Activated T-helper 17 cell treated with anti-CD3 and anti-CD28 coated beads, Interleukin-2, amount 50 U/mL, for 72 hours (primary cell): ENCODE measurements around the gene ZNF521. TPM values are rescaled to one million over a fixed set of nuclear protein-coding genes. Genes with fewer than 3 reads are reported as not detected.

Experiments
- ATAC-seq: fragments of 150-1000 bp; cut with Tn5 transposase; replicated peaks from 2 replicates; pipeline ENCODE4 v1.10.0; 2021; ENCODE audit warnings: mild to moderate bottlenecking, moderate library complexity
- H3K27ac Mint-ChIP-seq: one replicate; pipeline ENCODE4 v1.8.0; 2022; ENCODE audit warnings: mixed read lengths
- H3K27me3 Mint-ChIP-seq: one replicate; pipeline ENCODE4 v1.8.0; 2022; ENCODE audit warnings: mixed read lengths
- H3K36me3 Mint-ChIP-seq: one replicate; pipeline ENCODE4 v1.8.0; 2022; ENCODE audit warnings: low read depth, mild to moderate bottlenecking, mixed read lengths
- H3K4me1 Mint-ChIP-seq: one replicate; pipeline ENCODE4 v1.8.0; 2022; ENCODE audit warnings: mixed read lengths
- H3K4me3 Mint-ChIP-seq: one replicate; pipeline ENCODE4 v1.8.0; 2022; ENCODE audit warnings: mild to moderate bottlenecking, mixed read lengths
- H3K9me3 Mint-ChIP-seq: one replicate; pipeline ENCODE4 v1.8.0; 2022; ENCODE audit warnings: mixed read lengths
- total RNA-seq, 2 donors: library from RNA; stranded (reverse); gene quantifications; one replicate each; pipeline ENCODE4 v1.2.3, GENCODE V29; 2022

Gene ZNF521
- total RNA-seq, 2 donors from 2014 or later = not detected

- Mint-ChIP-seq H3K9me3 (no peaks in the 10 kb centered on the region), H3K27ac (no peak overlapping the region), H3K27me3 (no peaks in the 10 kb centered on the region), H3K4me3 (no peak overlapping the region), H3K36me3 (no peaks in the 10 kb centered on the region), H3K4me1 (no peaks in the 10 kb centered on the region)
- ATAC-seq = no peak
Measured at GRCh38 chr18:25289001-25289631, 62.9 kb downstream of the ZNF521 start.

- no peak overlapping the region for H3K4me3 Mint-ChIP-seq
- no peaks in the 10 kb centered on the region for H3K27me3 Mint-ChIP-seq
- no peaks in the 10 kb centered on the region for H3K36me3 Mint-ChIP-seq
- no peak for ATAC-seq
- H3K27ac Mint-ChIP-seq = no peak overlapping the region
- H3K4me1 Mint-ChIP-seq = no peaks in the 10 kb centered on the region
- H3K9me3 Mint-ChIP-seq = no peaks in the 10 kb centered on the region
Measured at GRCh38 chr18:25288340-25288938, 63.5 kb downstream of the ZNF521 start.

- ATAC-seq = no peak
- Mint-ChIP-seq H3K36me3 (no peaks in the 10 kb centered on the region), H3K9me3 (no peaks in the 10 kb centered on the region), H3K4me3 (no peak overlapping the region), H3K27ac (no peak overlapping the region), H3K27me3 (peaks cover 1% of the 10 kb centered on the region), H3K4me1 (no peaks in the 10 kb centered on the region)
Measured at GRCh38 chr18:25287106-25287505, 64.9 kb downstream of the ZNF521 start.

GRCh38 chr18:25284861-25285550 is 67.0 kb downstream of the ZNF521 start:
- H3K4me1 Mint-ChIP-seq = no peaks in the 10 kb centered on the region
- ATAC-seq = no peak
- H3K27me3 Mint-ChIP-seq = peaks cover 4% of the 10 kb centered on the region
- H3K36me3 Mint-ChIP-seq = no peaks in the 10 kb centered on the region
- no peak overlapping the region for H3K27ac Mint-ChIP-seq
- no peak overlapping the region for H3K4me3 Mint-ChIP-seq
- H3K9me3 Mint-ChIP-seq = no peaks in the 10 kb centered on the region

- no peaks in the 10 kb centered on the region for H3K36me3 Mint-ChIP-seq
- peaks cover 4% of the 10 kb centered on the region for H3K27me3 Mint-ChIP-seq
- no peak overlapping the region for H3K4me3 Mint-ChIP-seq
- H3K27ac Mint-ChIP-seq = no peak overlapping the region
- ATAC-seq = no peak
- H3K4me1 Mint-ChIP-seq = no peaks in the 10 kb centered on the region
- H3K9me3 Mint-ChIP-seq = no peaks in the 10 kb centered on the region
Measured at GRCh38 chr18:25284281-25284680, 67.7 kb downstream of the ZNF521 start.

- H3K27me3 Mint-ChIP-seq = peaks cover 4% of the 10 kb centered on the region
- H3K36me3 Mint-ChIP-seq = no peaks in the 10 kb centered on the region
- ATAC-seq = no peak
- H3K4me3 Mint-ChIP-seq = no peak overlapping the region
- H3K27ac Mint-ChIP-seq = no peak overlapping the region
- H3K9me3 Mint-ChIP-seq = no peaks in the 10 kb centered on the region
- no peaks in the 10 kb centered on the region for H3K4me1 Mint-ChIP-seq
Measured at GRCh38 chr18:25283781-25284180, 68.2 kb downstream of the ZNF521 start.

GRCh38 chr18:25282896-25283703 is 68.9 kb downstream of the ZNF521 start:
- H3K27me3 Mint-ChIP-seq = peaks cover 4% of the 10 kb centered on the region
- ATAC-seq = no peak
- no peaks in the 10 kb centered on the region for H3K9me3 Mint-ChIP-seq
- no peak overlapping the region for H3K4me3 Mint-ChIP-seq
- H3K36me3 Mint-ChIP-seq = no peaks in the 10 kb centered on the region
- no peak overlapping the region for H3K27ac Mint-ChIP-seq
- H3K4me1 Mint-ChIP-seq = no peaks in the 10 kb centered on the region

GRCh38 chr18:25282282-25282681 is 69.7 kb downstream of the ZNF521 start:
- Mint-ChIP-seq H3K27me3 (peaks cover 4% of the 10 kb centered on the region), H3K36me3 (no peaks in the 10 kb centered on the region), H3K4me3 (no peak overlapping the region), H3K9me3 (no peaks in the 10 kb centered on the region), H3K27ac (no peak overlapping the region), H3K4me1 (no peaks in the 10 kb centered on the region)
- ATAC-seq = no peak

GRCh38 chr18:25281556-25281955 is 70.4 kb downstream of the ZNF521 start:
- no peaks in the 10 kb centered on the region for H3K4me1 Mint-ChIP-seq
- H3K36me3 Mint-ChIP-seq = no peaks in the 10 kb centered on the region

GRCh38 chr18:25279961-25280360 is 72.0 kb downstream of the ZNF521 start:
- Mint-ChIP-seq H3K9me3 (no peaks in the 10 kb centered on the region), H3K4me3 (no peak overlapping the region)
- ATAC-seq = no peak

More at GRCh38 chr18:25281556-25281955, 70.4 kb downstream of the ZNF521 start:
- Mint-ChIP-seq H3K4me3 (no peak overlapping the region), H3K27ac (no peak overlapping the region), H3K9me3 (no peaks in the 10 kb centered on the region), H3K27me3 (peaks cover 4% of the 10 kb centered on the region)
- ATAC-seq = no peak

GRCh38 chr18:25279556-25279955 is 72.4 kb downstream of the ZNF521 start:
- Mint-ChIP-seq H3K9me3 (no peaks in the 10 kb centered on the region), H3K4me1 (no peaks in the 10 kb centered on the region), H3K27ac (no peak overlapping the region), H3K4me3 (no peak overlapping the region), H3K27me3 (peaks cover 4% of the 10 kb centered on the region), H3K36me3 (no peaks in the 10 kb centered on the region)
- ATAC-seq = no peak

More at GRCh38 chr18:25279961-25280360, 72.0 kb downstream of the ZNF521 start:
- Mint-ChIP-seq H3K27ac (no peak overlapping the region), H3K27me3 (peaks cover 4% of the 10 kb centered on the region), H3K36me3 (no peaks in the 10 kb centered on the region), H3K4me1 (no peaks in the 10 kb centered on the region)

- ATAC-seq = no peak
- H3K27me3 Mint-ChIP-seq = peaks cover 4% of the 10 kb centered on the region
- H3K4me1 Mint-ChIP-seq = no peaks in the 10 kb centered on the region
Measured at GRCh38 chr18:25279133-25279532, 72.8 kb downstream of the ZNF521 start.

GRCh38 chr18:25278394-25278793 is 73.6 kb downstream of the ZNF521 start:
- Mint-ChIP-seq H3K27ac (no peak overlapping the region), H3K36me3 (no peaks in the 10 kb centered on the region), H3K27me3 (peaks cover 4% of the 10 kb centered on the region), H3K4me1 (no peaks in the 10 kb centered on the region), H3K9me3 (no peaks in the 10 kb centered on the region), H3K4me3 (no peak overlapping the region)
- ATAC-seq = no peak

More at GRCh38 chr18:25279133-25279532, 72.8 kb downstream of the ZNF521 start:
- Mint-ChIP-seq H3K36me3 (no peaks in the 10 kb centered on the region), H3K27ac (no peak overlapping the region), H3K4me3 (no peak overlapping the region), H3K9me3 (no peaks in the 10 kb centered on the region)

- H3K4me3 Mint-ChIP-seq = no peak overlapping the region
- H3K27ac Mint-ChIP-seq = no peak overlapping the region
- no peaks in the 10 kb centered on the region for H3K36me3 Mint-ChIP-seq
- no peaks in the 10 kb centered on the region for H3K9me3 Mint-ChIP-seq
- ATAC-seq = no peak
- no peaks in the 10 kb centered on the region for H3K4me1 Mint-ChIP-seq
- H3K27me3 Mint-ChIP-seq = no peaks in the 10 kb centered on the region
Measured at GRCh38 chr18:25275412-25276001, 76.5 kb downstream of the ZNF521 start.
